Caco-2 (cell line): ENCODE results near the gene SLC35F1. TPM values are rescaled to one million over a fixed set of nuclear protein-coding genes. Genes with fewer than 3 reads are reported as not detected.

Experiments
- BruUV-seq: library from RNA; stranded (reverse); fragments of 400-500 nt; replicated peaks from 2 replicates; lab custom pipeline; 2021; lab: Mats Ljungman, UMichigan
- CTCF ChIA-PET: fragments of 300-600 bp; sonication (Branson Sonifier 250); formaldehyde crosslinking; loops from one replicate; lab custom pipeline; 2022; ENCODE audit warnings: antibody characterized with exemption; lab: Charles Lee
- POLR2A ChIA-PET: fragments of 300-600 bp; sonication (Branson Sonifier 250); formaldehyde crosslinking; loops from one replicate; lab custom pipeline; 2022; ENCODE audit warnings: antibody characterized with exemption; lab: Charles Lee
- DNase-seq, 2 experiments: peaks; one replicate each; pipeline versions ENCODE4 v3.0.0 to v3.0.0-alpha.2; 2020 to 2022
- H3K27me3 ChIP-seq: replicated peaks from 2 replicates; pipeline ENCODE4 v1.6.0; 2011; ENCODE audit warnings: low read length; ENCODE audit not compliant: control insufficient read depth, insufficient read depth
- H3K36me3 ChIP-seq: 2 replicates; pipeline ENCODE4 v1.5.1; 2011; ENCODE audit warnings: low read length; ENCODE audit not compliant: control insufficient read depth, insufficient read depth
- H3K4me1 ChIP-seq: fragments of 250-450 bp; sonication (Bioruptor Pico); 2 replicates; pipeline ENCODE4 v1.5.1; 2020; ENCODE audit warnings: mild to moderate bottlenecking
- H3K4me3 ChIP-seq: 2 replicates; pipeline ENCODE4 v1.5.1; 2011; ENCODE audit warnings: low read depth, mild to moderate bottlenecking, control low read depth, low read length
- H3K9me3 ChIP-seq: fragments of 250-450 bp; sonication (Bioruptor Pico); 2 replicates; pipeline ENCODE4 v1.5.1; 2020; ENCODE audit warnings: mild to moderate bottlenecking, moderate library complexity
- H3K27ac Mint-ChIP-seq: one replicate; pipeline ENCODE4 v1.8.0; 2022; ENCODE audit warnings: mixed read lengths; ENCODE audit not compliant: unreplicated experiment
- H3K27me3 Mint-ChIP-seq: one replicate; pipeline ENCODE4 v1.8.0; 2022; ENCODE audit warnings: mixed read lengths; ENCODE audit not compliant: insufficient read depth, unreplicated experiment
- H3K36me3 Mint-ChIP-seq: one replicate; pipeline ENCODE4 v1.8.0; 2022; ENCODE audit warnings: mild to moderate bottlenecking, mixed read lengths; ENCODE audit not compliant: insufficient read depth, unreplicated experiment
- H3K4me1 Mint-ChIP-seq: one replicate; pipeline ENCODE4 v1.8.0; 2022; ENCODE audit warnings: low read depth, mixed read lengths; ENCODE audit not compliant: unreplicated experiment
- H3K4me3 Mint-ChIP-seq: one replicate; pipeline ENCODE4 v1.8.0; 2022; ENCODE audit warnings: mild to moderate bottlenecking, moderate library complexity, mixed read lengths; ENCODE audit not compliant: unreplicated experiment
- H3K9me3 Mint-ChIP-seq: one replicate; pipeline ENCODE4 v1.8.0; 2022; ENCODE audit warnings: mixed read lengths; ENCODE audit not compliant: unreplicated experiment
- CTCF ChIP-seq, 2 experiments: fragments of 200-600 bp in 1 of 2; IDR thresholded peaks; 1 replicate in 1 of 2; 2 replicates in 1 of 2; pipeline versions ENCODE4 v1.5.1 to v1.8.0; 2011 to 2022; ENCODE audit warnings: antibody characterized with exemption in 1 of 2, control low read depth in 1 of 2, inconsistent platforms in 1 of 2, low read depth in 1 of 2, low read length in 1 of 2, mild to moderate bottlenecking in 1 of 2, moderate library complexity in 1 of 2; ENCODE audit not compliant: insufficient read depth in 1 of 2, severe bottlenecking in 1 of 2, unreplicated experiment in 1 of 2
- intact Hi-C: fragments of 100-400 bp; cut with micrococcal nuclease; formaldehyde crosslinking; loops from one replicate; pipeline ENCODE4 v1.10.0; 2022; ENCODE audit not compliant: unreplicated experiment
- total RNA-seq: library from RNA; stranded (reverse); gene quantifications from 2 replicates; pipeline ENCODE4 v1.2.3, GENCODE V29; 2022

Gene SLC35F1
- total RNA-seq, 1 experiment from 2014 or later, result not detected

- H3K27me3 Mint-ChIP-seq, result peaks cover 7% of the 10 kb centered on the region
- no peak for TF ChIP-seq CTCF (IDR thresholded peaks at IDR 0.05; ENCODE audit: insufficient read depth in 1 of 2, low read depth in 1 of 2, low read length in 1 of 2, severe bottlenecking in 1 of 2, unreplicated experiment in 1 of 2)
- DNase-seq, result no peak
- Histone ChIP-seq H3K4me3 (no peak overlapping the region), H3K36me3 (no peaks in the 10 kb centered on the region), H3K4me1 (no peaks in the 10 kb centered on the region), H3K27me3 (no peaks in the 10 kb centered on the region), H3K9me3 (no peaks in the 10 kb centered on the region)
- BruUV-seq, result no TSS peak
- H3K9me3 Mint-ChIP-seq, result no peaks in the 10 kb centered on the region
- intact Hi-C loops, result no loop called here
- H3K4me3 Mint-ChIP-seq, result no peak overlapping the region
- no peak overlapping the region for H3K27ac Mint-ChIP-seq
- H3K4me1 Mint-ChIP-seq, result no peaks in the 10 kb centered on the region
- ChIA-PET POLR2A (no interaction called here), CTCF (no interaction called here)
- no peaks in the 10 kb centered on the region for H3K36me3 Mint-ChIP-seq
These were observed 240.4 kb downstream of the SLC35F1 start for GRCh38 chr6:118147511-118147910.

GRCh38 chr6:118148561-118148960, 241.5 kb downstream of the SLC35F1 start:
- no peaks in the 10 kb centered on the region for H3K4me1 Mint-ChIP-seq
- intact Hi-C loops, result no loop called here
- Histone ChIP-seq H3K36me3 (no peaks in the 10 kb centered on the region), H3K4me3 (no peak overlapping the region), H3K9me3 (no peaks in the 10 kb centered on the region), H3K4me1 (no peaks in the 10 kb centered on the region), H3K27me3 (no peaks in the 10 kb centered on the region)
- POLR2A ChIA-PET, result no interaction called here
- H3K27ac Mint-ChIP-seq, result no peak overlapping the region
- BruUV-seq, result no TSS peak
- CTCF ChIA-PET, result no interaction called here
- no peaks in the 10 kb centered on the region for H3K36me3 Mint-ChIP-seq
- no peak overlapping the region for H3K4me3 Mint-ChIP-seq
- peaks cover 7% of the 10 kb centered on the region for H3K27me3 Mint-ChIP-seq
- TF ChIP-seq CTCF (IDR thresholded peaks at IDR 0.05; ENCODE audit: insufficient read depth in 1 of 2, low read depth in 1 of 2, low read length in 1 of 2, severe bottlenecking in 1 of 2, unreplicated experiment in 1 of 2), result no peak
- H3K9me3 Mint-ChIP-seq, result no peaks in the 10 kb centered on the region
- no peak for DNase-seq

DNA sequence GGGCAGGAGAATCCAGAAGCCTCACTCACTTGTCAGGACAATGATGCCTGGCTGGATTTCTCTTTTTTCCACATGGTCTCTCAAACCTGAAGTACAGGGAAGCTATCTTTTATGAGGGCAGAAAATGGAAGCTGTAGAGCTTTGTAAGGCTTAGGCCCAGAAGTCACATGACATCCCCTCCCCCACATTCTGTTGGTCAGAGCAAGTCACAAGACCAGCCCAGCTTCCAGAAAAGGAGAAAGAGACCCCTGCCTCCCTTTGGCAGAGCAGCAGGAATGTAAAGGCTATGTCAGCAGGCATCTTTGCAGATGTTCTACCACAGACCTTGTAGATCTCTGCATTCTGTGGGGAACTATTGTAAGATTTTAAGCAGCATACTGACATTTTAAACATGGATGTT, 245.5 kb downstream of the SLC35F1 start:
- Mint-ChIP-seq H3K27ac (no peak overlapping the region), H3K36me3 (no peaks in the 10 kb centered on the region), H3K4me3 (no peak overlapping the region), H3K27me3 (peaks cover 4% of the 10 kb centered on the region), H3K9me3 (no peaks in the 10 kb centered on the region), H3K4me1 (no peaks in the 10 kb centered on the region)
- no peaks in the 10 kb centered on the region for H3K9me3 ChIP-seq
- intact Hi-C loops, result no loop called here
- DNase-seq, result no peak
- H3K36me3 ChIP-seq, result no peaks in the 10 kb centered on the region
- no peaks in the 10 kb centered on the region for H3K4me1 ChIP-seq
- no peak for TF ChIP-seq CTCF (IDR thresholded peaks at IDR 0.05; ENCODE audit: insufficient read depth in 1 of 2, low read depth in 1 of 2, low read length in 1 of 2, severe bottlenecking in 1 of 2, unreplicated experiment in 1 of 2)
- ChIA-PET CTCF (no interaction called here), POLR2A (no interaction called here)
- no TSS peak for BruUV-seq
- no peak overlapping the region for H3K4me3 ChIP-seq
- no peaks in the 10 kb centered on the region for H3K27me3 ChIP-seq
